Smooth muscle cell (in vitro differentiated cells): ENCODE measurements around the gene GNB1. TPM values are rescaled to one million over a fixed set of nuclear protein-coding genes. Genes with fewer than 3 reads are reported as not detected.

Source experiments
- DNase-seq: peaks from one replicate; lab custom pipeline; 2025; ENCODE audit not compliant: unreplicated experiment; lab: John Stamatoyannopoulos, UW
- H2AFZ ChIP-seq: fragments of 200-600 bp; sonication (generic); 2 replicates; pipeline ENCODE4 v1.6.0; 2016; ENCODE audit warnings: antibody characterized with exemption, low read depth, mild to moderate bottlenecking
- H3F3A ChIP-seq: fragments of 200-600 bp; sonication (generic); 2 replicates; pipeline ENCODE4 v1.6.0; 2017; ENCODE audit warnings: antibody characterized with exemption, low read depth
- H3K27ac ChIP-seq: fragments of 200-600 bp; sonication (generic); 2 replicates; pipeline ENCODE4 v1.5.1; 2016; ENCODE audit warnings: low read depth, mild to moderate bottlenecking
- H3K27me3 ChIP-seq: fragments of 200-600 bp; sonication (generic); 2 replicates; pipeline ENCODE4 v1.6.1; 2016; ENCODE audit warnings: low read depth, mild to moderate bottlenecking
- H3K36me3 ChIP-seq: fragments of 200-600 bp; sonication (generic); 2 replicates; pipeline ENCODE4 v1.5.1; 2016; ENCODE audit warnings: low read depth
- H3K4me1 ChIP-seq: fragments of 200-600 bp; sonication (generic); 2 replicates; pipeline ENCODE4 v1.5.1; 2016; ENCODE audit warnings: low read depth
- H3K4me2 ChIP-seq: fragments of 200-600 bp; sonication (generic); 2 replicates; pipeline ENCODE4 v1.6.0; 2016; ENCODE audit warnings: mild to moderate bottlenecking
- H3K4me3 ChIP-seq: fragments of 200-600 bp; sonication (generic); 2 replicates; pipeline ENCODE4 v1.5.1; 2016; ENCODE audit warnings: mild to moderate bottlenecking
- H3K79me2 ChIP-seq: fragments of 200-600 bp; sonication (generic); 2 replicates; pipeline ENCODE4 v1.6.0; 2016; ENCODE audit warnings: low read depth, mild to moderate bottlenecking
- H3K9ac ChIP-seq: fragments of 200-600 bp; sonication (generic); 2 replicates; pipeline ENCODE4 v1.6.0; 2016; ENCODE audit warnings: low read depth
- H3K9me3 ChIP-seq: fragments of 200-600 bp; sonication (generic); replicated peaks from 2 replicates; pipeline ENCODE4 v1.5.1; 2016; ENCODE audit warnings: low read depth
- H4K20me1 ChIP-seq: fragments of 200-600 bp; sonication (generic); 2 replicates; pipeline ENCODE4 v1.6.0; 2016; ENCODE audit warnings: low read depth
- WGBS: methylation state at CpG from one replicate; pipeline ENCODE4 v1.1.7; 2016; ENCODE audit warnings: low lambda C conversion rate; 5-methylcytosine and 5-hydroxymethylcytosine counted together
- polyA plus RNA-seq: library from polyadenylated mRNA; unstranded; fragments of >200 nt; fragmentation: Nextera tagmentation; extraction: Ambion mirVana; gene quantifications from 2 replicates; pipeline ENCODE4 v1.2.1, GENCODE V29; 2016
- total RNA-seq: library from RNA; depleted of rRNA; stranded (reverse); fragments of >200 nt; gene quantifications from 2 replicates; pipeline ENCODE4 v1.2.3, GENCODE V29; 2014
- TF ChIP-seq, protein P1 (sequence below): fragments of 200-600 bp; sonication (generic); IDR thresholded peaks from 2 replicates; pipeline ENCODE4 v1.5.1; 2017; ENCODE audit warnings: borderline replicate concordance, mild to moderate bottlenecking, antibody characterized with exemption; ENCODE audit not compliant: insufficient read depth, poor library complexity, severe bottlenecking

The GNB1 gene
- total and polyA plus RNA-seq, 2 experiments from 2014 or later: 208 to 293 TPM

DNA sequence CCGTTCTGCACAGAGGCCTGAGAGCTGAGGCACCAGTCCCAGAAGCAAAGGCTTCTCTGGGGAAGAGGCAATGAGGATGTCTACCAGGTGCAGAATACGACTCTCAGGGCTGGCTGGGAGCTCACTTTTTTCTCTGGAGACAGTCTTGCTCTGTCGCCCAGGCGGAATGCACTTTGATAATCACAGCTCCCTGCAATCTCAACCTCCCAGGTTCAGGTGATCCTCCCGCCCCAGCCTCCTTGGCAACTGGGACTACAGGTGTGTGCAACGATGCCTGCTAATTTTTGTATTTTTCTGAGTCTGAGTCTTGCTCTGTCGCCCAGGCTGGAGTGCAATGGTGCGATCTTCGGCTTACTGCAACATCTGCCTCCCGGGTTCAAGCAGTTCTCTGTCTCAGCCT, 130.2 kb downstream of the GNB1 start:
- H3K9ac ChIP-seq: no peak overlapping the region
- H3K4me3 ChIP-seq: no peak overlapping the region
- no peak for DNase-seq
- no peak overlapping the region for H3K27ac ChIP-seq
- H3K4me2 ChIP-seq: no peak overlapping the region
- H2AFZ ChIP-seq: no peak overlapping the region
- H3K36me3 ChIP-seq: no peaks in the 10 kb centered on the region
- H3K79me2 ChIP-seq: peaks cover 28% of the 10 kb centered on the region
- H3F3A ChIP-seq: no peaks in the 10 kb centered on the region
- peaks cover 72% of the 10 kb centered on the region for H4K20me1 ChIP-seq
- H3K9me3 ChIP-seq: no peaks in the 10 kb centered on the region
- TF ChIP-seq, protein P1, sequence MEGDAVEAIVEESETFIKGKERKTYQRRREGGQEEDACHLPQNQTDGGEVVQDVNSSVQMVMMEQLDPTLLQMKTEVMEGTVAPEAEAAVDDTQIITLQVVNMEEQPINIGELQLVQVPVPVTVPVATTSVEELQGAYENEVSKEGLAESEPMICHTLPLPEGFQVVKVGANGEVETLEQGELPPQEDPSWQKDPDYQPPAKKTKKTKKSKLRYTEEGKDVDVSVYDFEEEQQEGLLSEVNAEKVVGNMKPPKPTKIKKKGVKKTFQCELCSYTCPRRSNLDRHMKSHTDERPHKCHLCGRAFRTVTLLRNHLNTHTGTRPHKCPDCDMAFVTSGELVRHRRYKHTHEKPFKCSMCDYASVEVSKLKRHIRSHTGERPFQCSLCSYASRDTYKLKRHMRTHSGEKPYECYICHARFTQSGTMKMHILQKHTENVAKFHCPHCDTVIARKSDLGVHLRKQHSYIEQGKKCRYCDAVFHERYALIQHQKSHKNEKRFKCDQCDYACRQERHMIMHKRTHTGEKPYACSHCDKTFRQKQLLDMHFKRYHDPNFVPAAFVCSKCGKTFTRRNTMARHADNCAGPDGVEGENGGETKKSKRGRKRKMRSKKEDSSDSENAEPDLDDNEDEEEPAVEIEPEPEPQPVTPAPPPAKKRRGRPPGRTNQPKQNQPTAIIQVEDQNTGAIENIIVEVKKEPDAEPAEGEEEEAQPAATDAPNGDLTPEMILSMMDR: no peak
- no peaks in the 10 kb centered on the region for H3K27me3 ChIP-seq
- WGBS: over 99% methylated on average over 10 of the region's 10 CpGs
- no peaks in the 10 kb centered on the region for H3K4me1 ChIP-seq

DNA sequence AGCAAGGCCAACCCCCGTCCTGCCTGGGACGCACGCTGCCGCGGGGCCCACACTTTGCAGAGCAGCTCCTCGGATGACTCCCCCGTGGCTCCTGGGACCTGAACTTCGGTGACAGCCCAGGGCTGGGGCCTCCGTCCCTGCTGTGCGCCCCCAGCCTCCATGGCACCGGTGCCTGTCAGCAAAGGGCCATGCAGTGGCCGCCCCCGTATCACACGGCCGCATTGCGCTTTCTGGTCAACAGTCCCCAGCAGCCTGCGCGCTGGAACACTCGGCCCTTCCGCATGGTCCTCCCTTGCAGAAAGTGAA, 130.6 kb downstream of the GNB1 start:
- Histone ChIP-seq H3F3A (no peaks in the 10 kb centered on the region), H3K79me2 (peaks cover 23% of the 10 kb centered on the region)
- TF ChIP-seq, protein P1: no peak

DNA sequence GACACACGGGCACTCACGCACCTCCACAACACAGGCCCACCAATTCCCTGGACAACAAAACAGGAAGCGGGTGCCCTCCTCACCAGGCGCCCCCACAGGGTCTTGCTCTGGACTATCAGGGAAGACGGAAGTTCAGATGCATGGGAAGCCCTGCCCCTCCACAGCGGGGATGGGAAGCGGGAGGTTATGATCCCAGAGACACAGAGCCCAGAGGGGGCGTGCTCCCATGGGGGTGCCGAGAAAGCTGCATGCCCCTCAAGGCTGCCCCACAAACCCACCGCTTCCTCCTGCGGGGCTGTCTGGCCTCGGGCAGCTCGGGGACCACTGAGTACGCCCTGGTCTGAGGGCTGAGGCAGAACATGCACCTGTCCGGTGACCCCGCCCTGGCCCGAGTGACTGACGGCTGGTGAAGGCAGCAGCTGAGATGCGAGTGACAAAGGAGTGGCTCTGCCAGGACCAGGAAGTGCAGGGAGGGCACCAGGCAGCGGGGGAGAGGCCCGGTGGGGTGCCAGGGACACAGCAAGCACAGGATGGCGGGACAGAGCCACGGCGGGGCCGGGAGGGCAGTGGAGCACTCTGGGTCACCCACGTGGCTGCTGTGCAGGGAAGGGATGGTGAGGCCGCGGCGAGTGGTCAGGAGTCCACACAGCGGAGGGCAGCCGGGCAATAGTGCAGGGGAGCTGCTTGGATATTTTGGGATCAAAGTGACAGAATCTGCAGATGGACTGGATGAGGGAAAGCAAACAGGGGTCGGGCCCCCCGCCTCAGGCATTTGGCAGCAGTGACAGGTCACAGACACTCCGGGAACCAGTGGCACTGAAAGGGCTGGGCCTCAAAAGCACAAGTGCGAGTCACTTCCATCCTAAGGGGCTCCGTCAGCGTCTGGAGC, 131.2 kb downstream of the GNB1 start:
- peaks cover 63% of the 10 kb centered on the region for H4K20me1 ChIP-seq
- WGBS: 95% methylated on average over 37 of the region's 37 CpGs
- no peak overlapping the region for H3K4me2 ChIP-seq
- H3K27ac ChIP-seq: no peak overlapping the region
- no peak overlapping the region for H3K4me3 ChIP-seq
- no peaks in the 10 kb centered on the region for H3K9me3 ChIP-seq
- TF ChIP-seq, protein P1: no peak
- no peaks in the 10 kb centered on the region for H3K27me3 ChIP-seq
- no peak overlapping the region for H2AFZ ChIP-seq
- no peaks in the 10 kb centered on the region for H3K36me3 ChIP-seq
- peaks cover 17% of the 10 kb centered on the region for H3K79me2 ChIP-seq
- no peaks in the 10 kb centered on the region for H3K4me1 ChIP-seq
- H3F3A ChIP-seq: no peaks in the 10 kb centered on the region
- DNase-seq: no peak
- H3K9ac ChIP-seq: no peak overlapping the region

More for the DNA sequence above, 130.6 kb downstream of the GNB1 start:
- no peak overlapping the region for H3K4me2 ChIP-seq
- no peaks in the 10 kb centered on the region for H3K9me3 ChIP-seq
- H2AFZ ChIP-seq: no peak overlapping the region
- no peak overlapping the region for H3K4me3 ChIP-seq
- no peaks in the 10 kb centered on the region for H3K36me3 ChIP-seq
- no peak for DNase-seq
- peaks cover 68% of the 10 kb centered on the region for H4K20me1 ChIP-seq
- no peak overlapping the region for H3K27ac ChIP-seq
- H3K9ac ChIP-seq: no peak overlapping the region
- WGBS: over 99% methylated on average over 20 of the region's 20 CpGs
- no peaks in the 10 kb centered on the region for H3K4me1 ChIP-seq
- H3K27me3 ChIP-seq: no peaks in the 10 kb centered on the region
